Neural cell (in vitro differentiated cells): ENCODE results near the gene MYO5A. TPM values are rescaled to one million over a fixed set of nuclear protein-coding genes. Genes with fewer than 3 reads are reported as not detected.

Source experiments
- H2AFZ ChIP-seq: fragments of 200-600, 300-800 bp; sonication (generic), shearing (Covaris generic); 2 replicates; pipeline ENCODE4 v1.6.0; 2014; ENCODE audit warnings: low read depth, mild to moderate bottlenecking, antibody characterized with exemption, low read length, moderate library complexity
- H3F3A ChIP-seq: fragments of 200-600 bp; shearing (Covaris generic); 2 replicates; pipeline ENCODE4 v1.6.1; 2016; ENCODE audit warnings: mild to moderate bottlenecking, moderate library complexity, mixed read lengths, antibody characterized with exemption, low read length; ENCODE audit not compliant: insufficient read depth, poor library complexity, severe bottlenecking
- H3K27ac ChIP-seq: fragments of 200-600, 300-800 bp; sonication (generic), shearing (Covaris generic); 2 replicates; pipeline ENCODE4 v1.5.1; 2014; ENCODE audit warnings: mild to moderate bottlenecking, low read length, moderate library complexity
- H3K27me3 ChIP-seq: fragments of 300-800, 200-600 bp; sonication (generic), shearing (Covaris generic); 2 replicates; pipeline ENCODE4 v1.6.0; 2014; ENCODE audit warnings: mild to moderate bottlenecking, low read depth, low read length, moderate library complexity; ENCODE audit not compliant: insufficient read depth
- H3K36me3 ChIP-seq: fragments of 300-800, 200-600 bp; sonication (generic), shearing (Covaris generic); 2 replicates; pipeline ENCODE4 v1.5.1; 2014; ENCODE audit warnings: mild to moderate bottlenecking, antibody characterized with exemption, low read length, moderate library complexity; ENCODE audit not compliant: insufficient read depth
- H3K4me2 ChIP-seq: fragments of 300-800, 200-600 bp; sonication (generic), shearing (Covaris generic); 2 replicates; pipeline ENCODE4 v1.6.0; 2014; ENCODE audit warnings: mild to moderate bottlenecking, low read length
- H3K4me3 ChIP-seq: fragments of 300-800, 200-600 bp; sonication (generic), shearing (Covaris generic); 2 replicates; pipeline ENCODE4 v1.5.1; 2014; ENCODE audit warnings: mild to moderate bottlenecking, low read length, moderate library complexity
- H3K79me2 ChIP-seq: fragments of 200-600 bp; shearing (Covaris generic); replicated peaks from 2 replicates; pipeline ENCODE4 v1.6.0; 2014; ENCODE audit warnings: mild to moderate bottlenecking, low read length, moderate library complexity; ENCODE audit not compliant: insufficient read depth
- H3K9ac ChIP-seq: fragments of 300-800, 200-600 bp; sonication (generic), shearing (Covaris generic); 2 replicates; pipeline ENCODE4 v1.6.1; 2016; ENCODE audit warnings: mild to moderate bottlenecking, low read length, mixed read lengths
- H3K9me2 ChIP-seq: fragments of 200-600 bp; shearing (Covaris generic); 2 replicates; pipeline ENCODE4 v1.6.1; 2016; ENCODE audit warnings: mild to moderate bottlenecking, low read length, mixed read lengths; ENCODE audit not compliant: insufficient read depth
- H3K9me3 ChIP-seq: fragments of 200-600, 300-800 bp; sonication (generic), shearing (Covaris generic); 2 replicates; pipeline ENCODE4 v1.6.1; 2016; ENCODE audit warnings: mild to moderate bottlenecking, mixed run types, low read length, moderate library complexity, mixed read lengths
- H4K20me1 ChIP-seq: fragments of 200-600 bp; shearing (Covaris generic); 2 replicates; pipeline ENCODE4 v1.6.1; 2016; ENCODE audit warnings: mild to moderate bottlenecking, mixed run types; ENCODE audit not compliant: insufficient read depth
- EP300 ChIP-seq: fragments of 450-650 bp; conservative IDR thresholded peaks from 2 replicates; pipeline ENCODE4 v1.6.1; 2014; ENCODE audit warnings: antibody characterized with exemption, mild to moderate bottlenecking, moderate library complexity; ENCODE audit not compliant: poor library complexity, severe bottlenecking
- EZH2 ChIP-seq: fragments of 200-600, 300-800 bp; shearing (Covaris generic), sonication (generic); IDR thresholded peaks from 2 replicates; pipeline ENCODE4 v1.6.1; 2014; ENCODE audit warnings: antibody characterized with exemption, low read length, borderline replicate concordance, mild to moderate bottlenecking; ENCODE audit not compliant: insufficient read depth, poor library complexity, severe bottlenecking
- MXI1 ChIP-seq: fragments of 450-650 bp; conservative IDR thresholded peaks from 2 replicates; pipeline ENCODE4 v1.6.1; 2014; ENCODE audit warnings: antibody characterized with exemption, mild to moderate bottlenecking; ENCODE audit not compliant: poor library complexity, severe bottlenecking
- POLR2AphosphoS5 ChIP-seq: IDR thresholded peaks from 2 replicates; pipeline ENCODE4 v1.6.1; 2012
- RAD21 ChIP-seq: fragments of 450-650 bp; conservative IDR thresholded peaks from 2 replicates; pipeline ENCODE4 v1.6.1; 2014; ENCODE audit warnings: antibody characterized with exemption, mild to moderate bottlenecking, moderate library complexity
- SMC3 ChIP-seq: fragments of 450-650 bp; conservative IDR thresholded peaks from 2 replicates; pipeline ENCODE4 v1.6.1; 2014; ENCODE audit warnings: antibody characterized with exemption, mild to moderate bottlenecking, moderate library complexity; ENCODE audit not compliant: poor library complexity
- TAF1 ChIP-seq: IDR thresholded peaks from 2 replicates; pipeline ENCODE4 v1.6.1; 2012; ENCODE audit warnings: low read depth
- polyA plus RNA-seq: library from polyadenylated mRNA; depleted of rRNA; stranded (reverse); fragments of >200 nt; gene quantifications from 2 replicates; pipeline ENCODE4 v1.2.3, GENCODE V29; 2014
- TF ChIP-seq, protein P1 (sequence below): IDR thresholded peaks from 2 replicates; pipeline ENCODE4 v1.6.1; 2012; ENCODE audit warnings: borderline replicate concordance
- TF ChIP-seq, protein P2 (sequence below): fragments of 450-650 bp; IDR thresholded peaks from 2 replicates; pipeline ENCODE4 v1.5.1; 2014; ENCODE audit warnings: antibody characterized with exemption, mild to moderate bottlenecking, moderate library complexity; ENCODE audit not compliant: poor library complexity, severe bottlenecking

MYO5A gene
- polyA plus RNA-seq, 1 donor from 2014 or later: 43.8 TPM

DNA sequence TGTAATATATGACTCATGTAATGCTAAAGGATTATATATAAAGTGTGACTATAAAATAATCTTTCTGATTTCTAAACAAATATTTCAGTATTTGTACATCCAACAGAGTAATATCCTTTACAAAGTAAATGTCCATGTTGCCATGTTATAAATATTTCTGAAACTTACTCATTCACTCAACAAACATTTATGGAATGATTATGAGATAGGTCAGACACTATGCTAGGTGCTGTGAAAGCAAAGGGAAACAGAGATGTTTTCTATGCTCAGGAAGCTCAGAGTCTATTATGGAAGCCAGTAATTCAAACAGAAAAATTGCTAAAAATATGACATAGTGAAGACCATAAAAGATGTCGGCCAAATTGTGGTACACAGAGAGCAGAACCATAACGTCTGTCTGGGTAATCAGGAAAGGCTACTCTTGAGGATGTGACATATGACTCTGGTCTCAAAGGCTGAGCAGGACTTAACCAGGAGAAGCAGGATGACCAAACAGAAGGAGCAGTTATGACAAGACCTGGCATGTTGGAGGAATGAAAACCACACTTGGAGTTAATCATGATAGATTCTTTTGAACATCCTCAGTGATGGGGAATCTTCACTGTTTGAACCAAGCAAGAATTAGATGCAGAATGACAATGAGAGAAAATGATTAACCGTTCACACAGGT is 194.1 kb downstream of the MYO5A start:
- no peak overlapping the region for H3K4me3 ChIP-seq
- no peaks in the 10 kb centered on the region for H3K27me3 ChIP-seq
- H3K9me2 ChIP-seq: no peaks in the 10 kb centered on the region
- no peak overlapping the region for H3K4me2 ChIP-seq
- TF ChIP-seq EP300 (no peak), SMC3 (no peak), TAF1 (no peak), EZH2 (no peak), MXI1 (no peak), POLR2AphosphoS5 (no peak), RAD21 (no peak)
- TF ChIP-seq, protein P1, sequence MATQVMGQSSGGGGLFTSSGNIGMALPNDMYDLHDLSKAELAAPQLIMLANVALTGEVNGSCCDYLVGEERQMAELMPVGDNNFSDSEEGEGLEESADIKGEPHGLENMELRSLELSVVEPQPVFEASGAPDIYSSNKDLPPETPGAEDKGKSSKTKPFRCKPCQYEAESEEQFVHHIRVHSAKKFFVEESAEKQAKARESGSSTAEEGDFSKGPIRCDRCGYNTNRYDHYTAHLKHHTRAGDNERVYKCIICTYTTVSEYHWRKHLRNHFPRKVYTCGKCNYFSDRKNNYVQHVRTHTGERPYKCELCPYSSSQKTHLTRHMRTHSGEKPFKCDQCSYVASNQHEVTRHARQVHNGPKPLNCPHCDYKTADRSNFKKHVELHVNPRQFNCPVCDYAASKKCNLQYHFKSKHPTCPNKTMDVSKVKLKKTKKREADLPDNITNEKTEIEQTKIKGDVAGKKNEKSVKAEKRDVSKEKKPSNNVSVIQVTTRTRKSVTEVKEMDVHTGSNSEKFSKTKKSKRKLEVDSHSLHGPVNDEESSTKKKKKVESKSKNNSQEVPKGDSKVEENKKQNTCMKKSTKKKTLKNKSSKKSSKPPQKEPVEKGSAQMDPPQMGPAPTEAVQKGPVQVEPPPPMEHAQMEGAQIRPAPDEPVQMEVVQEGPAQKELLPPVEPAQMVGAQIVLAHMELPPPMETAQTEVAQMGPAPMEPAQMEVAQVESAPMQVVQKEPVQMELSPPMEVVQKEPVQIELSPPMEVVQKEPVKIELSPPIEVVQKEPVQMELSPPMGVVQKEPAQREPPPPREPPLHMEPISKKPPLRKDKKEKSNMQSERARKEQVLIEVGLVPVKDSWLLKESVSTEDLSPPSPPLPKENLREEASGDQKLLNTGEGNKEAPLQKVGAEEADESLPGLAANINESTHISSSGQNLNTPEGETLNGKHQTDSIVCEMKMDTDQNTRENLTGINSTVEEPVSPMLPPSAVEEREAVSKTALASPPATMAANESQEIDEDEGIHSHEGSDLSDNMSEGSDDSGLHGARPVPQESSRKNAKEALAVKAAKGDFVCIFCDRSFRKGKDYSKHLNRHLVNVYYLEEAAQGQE: no peak
- TF ChIP-seq, protein P2, sequence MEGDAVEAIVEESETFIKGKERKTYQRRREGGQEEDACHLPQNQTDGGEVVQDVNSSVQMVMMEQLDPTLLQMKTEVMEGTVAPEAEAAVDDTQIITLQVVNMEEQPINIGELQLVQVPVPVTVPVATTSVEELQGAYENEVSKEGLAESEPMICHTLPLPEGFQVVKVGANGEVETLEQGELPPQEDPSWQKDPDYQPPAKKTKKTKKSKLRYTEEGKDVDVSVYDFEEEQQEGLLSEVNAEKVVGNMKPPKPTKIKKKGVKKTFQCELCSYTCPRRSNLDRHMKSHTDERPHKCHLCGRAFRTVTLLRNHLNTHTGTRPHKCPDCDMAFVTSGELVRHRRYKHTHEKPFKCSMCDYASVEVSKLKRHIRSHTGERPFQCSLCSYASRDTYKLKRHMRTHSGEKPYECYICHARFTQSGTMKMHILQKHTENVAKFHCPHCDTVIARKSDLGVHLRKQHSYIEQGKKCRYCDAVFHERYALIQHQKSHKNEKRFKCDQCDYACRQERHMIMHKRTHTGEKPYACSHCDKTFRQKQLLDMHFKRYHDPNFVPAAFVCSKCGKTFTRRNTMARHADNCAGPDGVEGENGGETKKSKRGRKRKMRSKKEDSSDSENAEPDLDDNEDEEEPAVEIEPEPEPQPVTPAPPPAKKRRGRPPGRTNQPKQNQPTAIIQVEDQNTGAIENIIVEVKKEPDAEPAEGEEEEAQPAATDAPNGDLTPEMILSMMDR: no peak
- H3K79me2 ChIP-seq: no peaks in the 10 kb centered on the region
- no peak overlapping the region for H2AFZ ChIP-seq
- H4K20me1 ChIP-seq: no peaks in the 10 kb centered on the region
- no peak overlapping the region for H3K27ac ChIP-seq
- H3F3A ChIP-seq: no peaks in the 10 kb centered on the region
- H3K9ac ChIP-seq: no peak overlapping the region
- H3K9me3 ChIP-seq: no peaks in the 10 kb centered on the region
- H3K36me3 ChIP-seq: peaks cover 7% of the 10 kb centered on the region

DNA sequence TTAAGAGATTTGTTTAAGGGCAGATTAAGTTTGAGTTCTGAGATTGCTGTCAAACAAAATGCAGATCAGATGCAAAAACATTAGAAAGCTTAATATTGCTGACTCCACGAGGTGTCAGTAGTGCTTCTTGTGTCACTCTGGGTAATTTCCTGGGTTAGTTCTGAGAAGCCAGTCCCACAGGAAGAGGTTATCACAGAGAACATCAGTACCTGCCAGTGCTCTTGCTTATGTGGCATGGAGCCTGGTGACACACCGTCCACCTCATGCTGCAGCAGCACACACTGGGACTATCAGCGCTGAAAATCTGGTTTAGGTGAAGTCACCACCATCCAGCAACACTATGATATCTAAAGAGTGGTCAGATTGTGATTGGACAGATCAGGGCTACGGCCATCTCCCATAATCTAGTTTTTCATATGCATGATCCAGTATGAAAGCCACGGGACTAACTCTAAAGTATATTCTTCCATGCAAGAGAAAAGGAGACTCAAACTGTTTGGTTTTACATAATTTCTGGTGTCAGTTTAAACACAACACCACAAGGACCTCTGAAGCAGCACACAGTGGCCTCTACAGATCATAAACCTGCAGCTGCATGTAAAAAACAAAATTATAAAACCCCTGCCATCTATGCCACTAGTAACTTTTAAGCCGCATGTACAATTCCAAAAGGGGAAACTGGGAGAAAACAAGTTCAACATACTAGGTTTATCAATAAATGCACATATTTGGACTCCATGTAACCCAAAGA is 197.0 kb downstream of the MYO5A start:
- H3K79me2 ChIP-seq: no peaks in the 10 kb centered on the region
- H3F3A ChIP-seq: no peaks in the 10 kb centered on the region
- no peaks in the 10 kb centered on the region for H3K9me3 ChIP-seq
- no peak overlapping the region for H3K4me2 ChIP-seq
- no peaks in the 10 kb centered on the region for H3K27me3 ChIP-seq
- no peak overlapping the region for H3K9ac ChIP-seq
- no peak overlapping the region for H2AFZ ChIP-seq
- TF ChIP-seq SMC3 (peak; percentile 72), EZH2 (no peak), EP300 (no peak), RAD21 (peak; percentile 72)
- TF ChIP-seq, protein P2: peak; percentile 63
- no peaks in the 10 kb centered on the region for H3K9me2 ChIP-seq
- no peaks in the 10 kb centered on the region for H4K20me1 ChIP-seq
- H3K27ac ChIP-seq: no peak overlapping the region
- no peak overlapping the region for H3K4me3 ChIP-seq
- H3K36me3 ChIP-seq: peaks cover 20% of the 10 kb centered on the region
